Measurements from ENCODE around the gene RAPGEFL1. TPM values are rescaled to one million over a fixed set of nuclear protein-coding genes. Genes with fewer than 3 reads are reported as not detected.

Gene RAPGEFL1
- total RNA-seq, 1 experiment from 2014 or later: 23.0 TPM

GRCh38 chr17:40187238-40187637 lies 10.0 kb downstream of the RAPGEFL1 start (continued):
- no peak for TF ChIP-seq ATF3 (CRISPR knock-in tag; conservative IDR thresholded peaks at IDR 0.05)
- no peak for TF ChIP-seq ZNF281 (CRISPR knock-in tag; IDR thresholded peaks at IDR 0.05)
- TF ChIP-seq ZNF423 (CRISPR knock-in tag; IDR thresholded peaks at IDR 0.05): no peak
- TF ChIP-seq AFF4 (CRISPR knock-in tag; IDR thresholded peaks at IDR 0.05; ENCODE audit: borderline replicate concordance): no peak
- no peak for TF ChIP-seq CBFB (CRISPR knock-in tag; IDR thresholded peaks at IDR 0.05; ENCODE audit: low read depth)
- no peak for TF ChIP-seq FOXK1 (CRISPR knock-in tag; IDR thresholded peaks at IDR 0.05)
- TF ChIP-seq TEAD1 (CRISPR knock-in tag; IDR thresholded peaks at IDR 0.05): no peak

- TF ChIP-seq NR1H2 (CRISPR knock-in tag; IDR thresholded peaks at IDR 0.05) (no peak), CTCF (IDR thresholded peaks at IDR 0.05) (no peak), FOXP4 (CRISPR knock-in tag; IDR thresholded peaks at IDR 0.05) (no peak), ERG (CRISPR knock-in tag; IDR thresholded peaks at IDR 0.05) (no peak), MYBL2 (CRISPR knock-in tag; IDR thresholded peaks at IDR 0.05) (no peak)
- ChIA-PET CTCF (interaction anchor here (1.5 kb wide), 1 partner anchor 75 kb away, joined by 3 read pairs; no protein-coding TSS in a partner anchor), POLR2A (no interaction called here)
- H3K4me3 Mint-ChIP-seq: no peak overlapping the region
- peaks cover 5% of the 10 kb centered on the region; the same call in 1 of the 2 replicates for H3K36me3 Mint-ChIP-seq
- peaks cover 3% of the 10 kb centered on the region; the same call in 1 of the 2 replicates for H3K27me3 Mint-ChIP-seq (ENCODE audit: low read depth)
- H3K4me1 Mint-ChIP-seq: peaks cover 24% of the 10 kb centered on the region
- no peak overlapping the region for H3K27ac Mint-ChIP-seq
- ATAC-seq (no peak), DNase-seq (ENCODE audit: low spot score) (no peak)
- no peaks in the 10 kb centered on the region for H3K9me3 Mint-ChIP-seq
Measured at GRCh38 chr17:40188694-40189093, 11.4 kb downstream of the RAPGEFL1 start.
